ENCODE data around the gene RPUSD3. TPM values are rescaled to one million over a fixed set of nuclear protein-coding genes. Genes with fewer than 3 reads are reported as not detected.

RPUSD3 gene
- total RNA-seq, 2 donors from 2014 or later = 56.9 to 67.1 TPM

- no peaks in the 10 kb centered on the region for H3K27me3 Mint-ChIP-seq (ENCODE audit: insufficient read depth)
- peaks cover 10% of the 10 kb centered on the region for H3K36me3 ChIP-seq (ENCODE audit: control insufficient read depth, insufficient read depth, low read length)
- TF ChIP-seq CTCF (conservative IDR thresholded peaks at IDR 0.05) = no peak
- 90% methylated on average over 9 of the region's 9 CpGs; no CpG with 5 or more reads in 1 of the 2 experiments for WGBS, 2 experiments (ENCODE audit: insufficient coverage in 1 of 2, insufficient read length in 1 of 2)
- no peak overlapping the region for H3K9ac ChIP-seq (ENCODE audit: extremely low read depth, low read length, poor library complexity, severe bottlenecking)
- no peak overlapping the region for H3K27ac Mint-ChIP-seq
- peaks cover 19% of the 10 kb centered on the region for H3K36me3 Mint-ChIP-seq (ENCODE audit: low read depth)
- H3K4me3 ChIP-seq (ENCODE audit: low read length) = no peak overlapping the region
- H3K4me3 Mint-ChIP-seq = no peak overlapping the region
- DNase-seq = no peak
- H3K27ac ChIP-seq (ENCODE audit: low read depth, low read length) = no peak overlapping the region
- no peaks in the 10 kb centered on the region for H3K27me3 ChIP-seq (ENCODE audit: control insufficient read depth, insufficient read depth, low read length, poor library complexity, severe bottlenecking)
- no peaks in the 10 kb centered on the region for H3K9me3 Mint-ChIP-seq
- H3K4me1 Mint-ChIP-seq = no peaks in the 10 kb centered on the region
- no peaks in the 10 kb centered on the region for H3K9me3 ChIP-seq (ENCODE audit: control insufficient read depth, low read length)
- H3K4me1 ChIP-seq (ENCODE audit: control insufficient read depth, insufficient read depth, low read length) = no peaks in the 10 kb centered on the region
Observed at GRCh38 chr3:9833078-9833477, 10.7 kb downstream of the RPUSD3 start.

DNA sequence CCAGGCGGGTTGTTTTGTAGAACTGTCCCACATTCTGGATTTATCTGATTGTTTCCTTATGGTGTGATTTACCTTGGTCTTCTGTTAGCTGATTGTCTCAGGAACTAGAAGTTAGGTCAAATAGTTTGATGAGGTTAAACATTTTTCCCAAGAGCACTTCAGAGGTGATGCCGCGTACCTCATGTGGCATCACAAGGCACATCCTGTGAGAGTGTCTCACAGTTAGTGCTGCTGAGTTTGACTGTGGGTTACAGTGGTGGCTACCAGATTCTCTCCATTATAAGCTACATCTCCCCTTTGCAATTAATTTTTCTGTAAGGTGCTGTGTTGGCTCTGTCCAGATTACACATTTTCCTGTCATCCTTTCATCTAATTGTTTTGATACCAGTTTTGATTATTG, 12.6 kb downstream of the RPUSD3 start:
- H3K4me3 Mint-ChIP-seq = no peak overlapping the region
- H3K36me3 ChIP-seq (ENCODE audit: control insufficient read depth, insufficient read depth, low read length) = peaks cover 10% of the 10 kb centered on the region
- peaks cover 15% of the 10 kb centered on the region for H3K36me3 Mint-ChIP-seq (ENCODE audit: low read depth)

GRCh38 chr3:9828801-9829755, 14.7 kb downstream of the RPUSD3 start:
- DNase-seq = no peak
- no peak overlapping the region for H3K4me3 ChIP-seq (ENCODE audit: low read length)
- no peaks in the 10 kb centered on the region for H3K9me3 ChIP-seq (ENCODE audit: control insufficient read depth, low read length)
- no peak overlapping the region for H3K27ac Mint-ChIP-seq
- no peaks in the 10 kb centered on the region for H3K4me1 Mint-ChIP-seq
- no peak overlapping the region for H3K27ac ChIP-seq (ENCODE audit: low read depth, low read length)
- H3K27me3 ChIP-seq (ENCODE audit: control insufficient read depth, insufficient read depth, low read length, poor library complexity, severe bottlenecking) = no peaks in the 10 kb centered on the region
- no peaks in the 10 kb centered on the region for H3K4me1 ChIP-seq (ENCODE audit: control insufficient read depth, insufficient read depth, low read length)
- H3K9me3 Mint-ChIP-seq = no peaks in the 10 kb centered on the region
- no peak overlapping the region for H3K4me3 Mint-ChIP-seq
- no peak for TF ChIP-seq CTCF (conservative IDR thresholded peaks at IDR 0.05)
- H3K36me3 Mint-ChIP-seq (ENCODE audit: low read depth) = peaks cover 4% of the 10 kb centered on the region
- H3K27me3 Mint-ChIP-seq (ENCODE audit: insufficient read depth) = no peaks in the 10 kb centered on the region
- H3K9ac ChIP-seq (ENCODE audit: extremely low read depth, low read length, poor library complexity, severe bottlenecking) = no peak overlapping the region
- H3K36me3 ChIP-seq (ENCODE audit: control insufficient read depth, insufficient read depth, low read length) = no peaks in the 10 kb centered on the region
- WGBS, 2 experiments (ENCODE audit: insufficient coverage in 1 of 2, insufficient read length in 1 of 2) = 96% methylated on average over 9 to 17 of the region's 17 CpGs

More for the DNA sequence above, 12.6 kb downstream of the RPUSD3 start:
- Histone ChIP-seq H3K4me1 (ENCODE audit: control insufficient read depth, insufficient read depth, low read length) (no peaks in the 10 kb centered on the region), H3K9me3 (ENCODE audit: control insufficient read depth, low read length) (no peaks in the 10 kb centered on the region), H3K27me3 (ENCODE audit: control insufficient read depth, insufficient read depth, low read length, poor library complexity, severe bottlenecking) (no peaks in the 10 kb centered on the region), H3K4me3 (ENCODE audit: low read length) (no peak overlapping the region), H3K9ac (ENCODE audit: extremely low read depth, low read length, poor library complexity, severe bottlenecking) (no peak overlapping the region), H3K27ac (ENCODE audit: low read depth, low read length) (no peak overlapping the region)
- TF ChIP-seq CTCF (conservative IDR thresholded peaks at IDR 0.05) = no peak
- 80 to 97% methylated on average over 1 to 3 of the region's 3 CpGs for WGBS, 2 experiments (ENCODE audit: insufficient coverage in 1 of 2, insufficient read length in 1 of 2)
- DNase-seq = no peak
- Mint-ChIP-seq H3K9me3 (no peaks in the 10 kb centered on the region), H3K4me1 (no peaks in the 10 kb centered on the region), H3K27ac (no peak overlapping the region), H3K27me3 (ENCODE audit: insufficient read depth) (no peaks in the 10 kb centered on the region)

Measured in endodermal cell (in vitro differentiated cells).